GM20431 (cell line): ENCODE data around the gene WNT1.

Experiments
- in situ Hi-C: fragments of 300-500 bp; cut with MseI, MboI; formaldehyde crosslinking; loops from one replicate; pipeline ENCODE4 v1.15.0; 2020; ENCODE audit warnings: low sequenced_read_pairs; ENCODE audit not compliant: unreplicated experiment

Gene WNT1

DNA sequence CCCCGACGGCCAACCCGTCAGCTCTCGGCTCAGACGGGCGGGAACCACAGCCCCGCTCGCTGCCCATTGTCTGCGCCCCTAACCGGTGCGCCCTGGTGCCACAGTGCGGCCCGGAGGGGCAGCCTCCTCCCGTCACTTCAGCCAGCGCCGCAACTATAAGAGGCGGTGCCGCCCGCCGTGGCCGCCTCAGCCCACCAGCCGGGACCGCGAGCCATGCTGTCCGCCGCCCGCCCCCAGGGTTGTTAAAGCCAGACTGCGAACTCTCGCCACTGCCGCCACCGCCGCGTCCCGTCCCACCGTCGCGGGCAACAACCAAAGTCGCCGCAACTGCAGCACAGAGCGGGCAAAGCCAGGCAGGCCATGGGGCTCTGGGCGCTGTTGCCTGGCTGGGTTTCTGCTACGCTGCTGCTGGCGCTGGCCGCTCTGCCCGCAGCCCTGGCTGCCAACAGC is at the start of gene WNT1:
Gene WNT1 (plus strand): TSS at position 32 of the 450 bp plus-strand sequence. CDS start 329 bp downstream, at position 361.
- in situ Hi-C loops: no loop called here

DNA sequence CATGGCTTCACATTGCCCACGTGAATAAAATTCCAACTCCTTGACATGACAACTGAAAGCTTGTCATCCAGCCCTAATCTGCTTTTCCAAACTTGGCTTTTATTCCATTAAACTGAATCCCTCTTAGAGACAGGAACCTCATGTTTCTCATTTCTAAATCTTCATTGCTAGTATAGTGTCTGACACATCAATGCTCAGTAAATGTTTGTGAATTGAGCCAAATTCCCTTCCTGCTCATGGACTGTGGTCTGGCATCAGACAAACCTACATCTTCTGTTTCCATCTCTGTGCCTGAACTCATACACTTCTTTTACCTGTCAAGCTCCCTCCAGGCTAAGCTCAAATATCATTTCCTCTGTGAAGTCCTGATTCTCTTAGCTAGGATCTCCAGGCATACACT is 48.6 kb upstream of the WNT1 start:
- in situ Hi-C loops: no loop called here

DNA sequence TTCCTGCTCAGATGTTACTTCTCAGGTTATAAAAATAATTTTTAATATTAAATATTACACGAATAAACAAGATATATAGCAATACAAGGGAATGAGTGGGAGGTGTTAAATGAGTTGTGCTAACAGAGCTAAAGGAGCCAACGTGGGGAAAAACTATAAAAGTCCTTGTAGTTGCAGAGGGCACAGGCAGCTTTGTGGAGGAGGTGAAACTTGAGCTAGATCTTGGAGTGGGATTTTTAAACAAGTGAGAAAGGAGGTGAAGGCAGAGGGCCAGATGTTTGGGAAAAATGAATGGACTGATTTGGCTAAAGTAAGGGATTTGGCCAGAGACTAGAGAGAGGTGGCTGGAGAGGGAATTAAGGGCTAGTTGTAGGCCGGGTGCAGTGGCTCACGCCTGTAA is 47.6 kb upstream of the WNT1 start:
- in situ Hi-C loops: no loop called here

GRCh38 chr12:48932878-48933277 is 45.2 kb upstream of the WNT1 start:
- in situ Hi-C loops: no loop called here

DNA sequence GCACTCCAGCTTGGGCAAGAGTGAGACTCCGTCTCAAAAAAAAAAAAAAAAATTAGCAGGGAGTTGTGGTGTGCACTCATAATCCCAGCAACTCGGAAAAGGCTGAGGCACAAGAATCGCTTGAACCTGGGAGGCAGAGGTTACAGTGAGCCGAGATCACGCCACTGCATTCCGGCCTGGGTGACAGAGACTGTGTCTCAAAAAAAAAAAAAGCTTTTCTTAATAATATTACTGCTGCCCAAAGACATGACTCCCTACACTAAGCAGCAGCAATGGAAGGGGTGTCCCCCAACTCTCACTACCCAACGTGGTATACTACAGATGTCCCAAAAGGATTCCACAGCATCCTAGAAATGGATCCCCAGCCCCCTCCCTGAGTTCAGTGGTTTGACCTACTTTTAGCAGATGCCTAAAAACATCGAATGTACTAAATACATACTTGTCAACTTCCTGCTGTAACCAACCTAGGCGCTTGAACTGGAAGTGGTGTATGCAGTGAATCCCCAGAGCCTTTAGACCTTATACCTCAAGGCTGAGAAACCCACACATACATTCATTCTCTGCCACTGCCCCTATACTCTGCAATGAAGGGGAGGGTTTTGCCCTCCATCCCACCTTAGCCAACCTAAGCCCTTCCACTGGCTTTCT is 44.3 kb upstream of the WNT1 start:
- in situ Hi-C loops: no loop called here

- in situ Hi-C loops: no loop called here
Observed at GRCh38 chr12:48934312-48934706, 43.8 kb upstream of the WNT1 start.

DNA sequence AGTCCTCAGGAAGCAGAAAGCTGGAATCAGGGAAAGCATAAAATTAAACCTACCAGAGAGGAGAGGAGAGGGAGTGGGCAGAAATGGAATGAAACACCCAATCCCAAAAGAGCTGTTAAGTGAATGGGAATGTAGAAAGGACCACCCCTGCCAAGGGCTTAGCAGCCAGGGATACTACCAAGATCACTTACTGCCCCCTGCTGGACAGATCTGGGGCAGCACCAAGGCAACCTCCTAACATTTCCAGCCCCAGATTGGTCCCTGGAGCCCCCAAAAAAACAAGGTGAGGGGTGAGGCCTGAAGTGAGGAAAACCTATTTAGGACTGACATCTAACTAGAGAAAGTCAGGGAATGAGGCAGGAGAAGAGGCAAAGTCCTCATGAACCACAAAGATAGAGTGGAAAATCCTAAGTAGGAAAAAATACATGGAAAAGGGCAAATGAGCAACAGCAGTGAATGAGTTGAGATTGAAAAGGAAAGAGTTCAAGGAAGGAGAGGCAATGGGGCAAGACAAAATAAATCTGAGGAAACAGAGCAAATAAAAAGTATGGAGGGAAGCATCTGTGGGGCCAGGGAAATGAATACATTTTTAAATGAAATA is 41.6 kb upstream of the WNT1 start:
- in situ Hi-C loops: no loop called here

DNA sequence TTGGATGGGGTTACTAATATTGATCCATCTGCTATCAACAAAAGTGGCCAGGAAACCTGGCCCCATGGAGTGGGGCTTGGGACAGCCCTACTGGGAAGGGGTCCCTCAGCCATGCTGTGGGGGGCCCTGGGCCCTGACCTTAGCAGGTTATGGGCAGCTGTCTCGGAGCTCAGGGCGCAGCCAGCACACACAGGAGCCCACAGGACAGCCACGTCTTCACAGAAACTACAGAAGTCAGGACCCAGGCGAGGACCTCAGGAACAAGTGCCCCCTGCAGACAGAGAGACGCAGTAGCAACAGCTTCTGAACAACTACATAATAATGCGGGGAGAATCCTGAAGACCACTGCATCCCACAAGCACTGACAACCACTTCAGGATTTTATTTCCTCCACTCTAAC is 41.0 kb upstream of the WNT1 start:
- in situ Hi-C loops: no loop called here

GRCh38 chr12:48938805-48939204 is 39.3 kb upstream of the WNT1 start:
- in situ Hi-C loops: no loop called here

DNA sequence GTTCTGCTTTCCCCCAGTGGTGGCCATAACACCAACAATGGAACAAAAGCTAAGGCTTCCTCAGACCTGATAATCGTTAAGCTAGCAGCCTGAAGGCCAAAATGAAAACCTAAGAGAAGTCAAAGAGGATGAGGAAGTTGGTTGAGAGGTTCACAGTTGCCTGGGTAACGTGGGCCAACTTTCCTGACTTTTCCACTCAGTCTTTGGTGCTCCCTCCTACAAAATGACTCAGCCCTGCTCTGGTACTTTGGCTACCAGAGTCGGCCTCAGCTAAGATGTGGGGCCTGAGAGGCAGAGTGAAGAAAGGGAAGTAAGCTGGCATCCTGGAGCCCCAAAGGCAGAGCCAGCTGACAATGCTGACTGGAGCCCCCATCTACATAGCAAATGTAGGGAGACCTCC is 37.9 kb upstream of the WNT1 start:
- in situ Hi-C loops: no loop called here

- in situ Hi-C loops: no loop called here
Observed at GRCh38 chr12:48943221-48943620, 34.9 kb upstream of the WNT1 start.

- in situ Hi-C loops: no loop called here
Observed at GRCh38 chr12:48946205-48946604, 31.9 kb upstream of the WNT1 start.

DNA sequence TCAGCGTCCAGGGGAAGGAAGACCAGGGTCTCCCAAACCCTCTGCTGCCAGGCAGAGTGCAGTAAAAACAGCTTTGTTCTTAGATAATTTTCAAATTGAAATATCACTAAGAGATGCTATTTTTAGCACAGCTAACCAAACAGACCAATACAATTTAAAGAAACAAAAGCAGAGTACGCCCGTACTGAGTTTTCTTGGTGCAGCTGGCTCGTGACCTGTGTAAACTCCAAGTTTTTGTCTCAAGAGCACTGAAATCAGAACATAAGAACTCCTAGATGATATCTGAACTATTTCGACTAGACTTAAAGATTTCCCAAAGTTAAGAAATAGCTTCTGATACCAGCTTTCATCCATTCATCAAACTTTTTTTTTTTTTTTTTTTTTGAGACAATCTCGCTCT is 31.2 kb upstream of the WNT1 start:
- in situ Hi-C loops: no loop called here

- in situ Hi-C loops: no loop called here
Observed at GRCh38 chr12:48947727-48948126, 30.4 kb upstream of the WNT1 start.

- in situ Hi-C loops: no loop called here
Observed at GRCh38 chr12:48952691-48953090, 25.4 kb upstream of the WNT1 start.

DNA sequence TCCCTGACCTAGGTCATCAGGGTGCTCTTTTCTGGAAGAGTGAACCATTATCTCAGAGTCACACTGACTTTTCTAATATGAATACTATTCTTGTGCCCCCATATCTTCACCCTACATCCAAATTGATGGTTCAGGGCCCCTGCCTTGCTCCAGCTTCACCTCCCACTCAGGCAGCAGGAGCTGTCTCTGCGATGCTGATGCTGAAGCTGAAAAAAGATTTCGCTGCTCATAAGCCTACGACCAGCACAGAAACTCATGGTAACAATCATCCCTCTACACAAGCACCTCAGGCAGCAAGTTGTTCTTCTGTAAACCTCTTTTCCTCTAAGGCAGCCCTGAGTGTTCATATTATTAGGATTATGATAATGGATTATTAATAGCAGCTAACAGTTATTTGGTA is 24.1 kb upstream of the WNT1 start:
- in situ Hi-C loops: no loop called here

GRCh38 chr12:48954841-48955501 is 23.2 kb upstream of the WNT1 start:
- in situ Hi-C loops: no loop called here

DNA sequence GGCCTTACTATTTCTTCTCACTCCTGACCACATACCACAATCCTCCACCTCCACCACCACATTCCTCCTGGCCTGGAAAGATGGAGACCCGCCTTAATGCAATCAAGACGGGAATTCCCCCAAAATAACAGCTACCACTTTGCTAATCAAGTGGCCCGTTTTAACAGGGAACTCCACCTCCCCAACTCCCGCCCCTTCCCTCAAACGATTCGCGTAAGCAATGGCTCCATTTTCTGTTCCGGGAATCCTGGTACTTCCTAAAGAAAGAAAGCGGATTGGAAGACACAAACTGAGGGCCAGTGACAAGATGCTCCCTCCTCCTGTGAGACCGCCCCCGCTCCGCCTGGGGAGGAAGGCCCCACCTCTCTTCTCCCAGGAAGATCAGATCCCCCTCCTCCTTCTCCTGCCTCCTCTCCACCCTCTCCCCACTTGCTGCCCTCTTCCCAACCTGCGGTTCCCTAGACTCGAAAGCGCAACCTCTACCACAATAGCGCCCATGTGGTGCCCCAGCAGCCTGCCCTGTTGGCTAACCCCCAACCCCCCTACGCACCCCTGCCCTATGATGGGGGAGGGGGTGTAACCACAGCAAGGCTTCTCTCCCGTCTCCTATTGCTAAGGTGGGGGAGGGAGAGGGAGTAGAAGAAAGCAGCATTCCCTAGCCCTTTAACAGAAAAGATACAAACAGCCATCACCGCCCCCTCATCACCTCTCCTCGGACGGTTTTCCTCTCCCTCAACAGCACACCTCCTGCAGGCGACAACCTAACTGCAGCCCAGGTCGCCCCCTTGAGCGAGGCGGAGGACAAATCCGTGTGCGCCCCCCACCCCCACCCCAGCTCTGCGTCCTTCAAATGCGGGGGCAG is 21.6 kb upstream of the WNT1 start:
- in situ Hi-C loops: no loop called here

- in situ Hi-C loops: no loop called here
Observed at GRCh38 chr12:48957141-48958048, 20.7 kb upstream of the WNT1 start, which contains the start of gene ARF3. Gene ARF3 (minus strand): TSS chr12:48957487. CDS start chr12:48941095, 16,392 bp downstream.

- in situ Hi-C loops: no loop called here
Observed at GRCh38 chr12:48958049-48958388, 20.1 kb upstream of the WNT1 start.
